H1 (cell line): ENCODE data around the gene ZNF561. TPM values are rescaled to one million over a fixed set of nuclear protein-coding genes. Genes with fewer than 3 reads are reported as not detected.
A peak's percentile ranks its signal among the peaks of the same experiment; 100 is the strongest.

Experiments used
- CTCF ChIA-PET: fragments of 300-600 bp; sonication (Branson Sonifier 250); formaldehyde crosslinking; loops from one replicate; lab custom pipeline; 2021; ENCODE audit not compliant: partially characterized antibody; lab: Charles Lee
- POLR2A ChIA-PET: fragments of 300-600 bp; sonication (Branson Sonifier 250); formaldehyde crosslinking; loops from one replicate; lab custom pipeline; 2021; ENCODE audit warnings: inconsistent platforms; ENCODE audit not compliant: partially characterized antibody; lab: Charles Lee
- DNase-seq, 2 experiments: peaks; one replicate each; pipeline versions ENCODE4 v3.0.0 to v3.0.0-alpha.2; 2010 to 2022; ENCODE audit warnings: low spot score in 2 of 2, low read depth in 1 of 2, mixed read lengths in 1 of 2
- FAIRE-seq: peaks from 2 replicates; lab custom pipeline; 2011; peaks lifted over from hg19 to GRCh38; lab: Jason Lieb, UNC
- H2AFZ ChIP-seq: 2 replicates; pipeline ENCODE4 v1.8.1; 2012; ENCODE audit warnings: low read length, inconsistent platforms
- H2AK5ac ChIP-seq: 2 replicates; pipeline ENCODE4 v1.6.1; 2013; ENCODE audit warnings: low read depth, low read length
- H2BK120ac ChIP-seq: replicated peaks from 2 replicates; pipeline ENCODE3; 2013; ENCODE audit warnings: low read depth, low read length, inconsistent platforms
- H2BK12ac ChIP-seq: 2 replicates; pipeline ENCODE4 v1.6.1; 2013; ENCODE audit warnings: low read depth, low read length
- H2BK15ac ChIP-seq: 2 replicates; pipeline ENCODE4 v1.6.1; 2013; ENCODE audit warnings: low read length
- H2BK20ac ChIP-seq: 2 replicates; pipeline ENCODE4 v1.6.1; 2013; ENCODE audit warnings: low read length
- H2BK5ac ChIP-seq: 2 replicates; pipeline ENCODE4 v1.6.1; 2013; ENCODE audit warnings: low read depth, low read length
- H3K14ac ChIP-seq: 2 replicates; pipeline ENCODE4 v1.6.1; 2013; ENCODE audit warnings: inconsistent platforms; ENCODE audit not compliant: insufficient read length
- H3K18ac ChIP-seq: 2 replicates; pipeline ENCODE4 v1.6.1; 2013; ENCODE audit warnings: low read length; ENCODE audit errors: extremely low read depth
- H3K23ac ChIP-seq: 2 replicates; pipeline ENCODE4 v1.6.1; 2013; ENCODE audit warnings: inconsistent platforms; ENCODE audit not compliant: insufficient read length
- H3K23me2 ChIP-seq: 2 replicates; pipeline ENCODE4 v1.6.1; 2013; ENCODE audit warnings: low read depth, low read length
- H3K27ac ChIP-seq: 2 replicates; pipeline ENCODE4 v1.6.1; 2011; ENCODE audit warnings: low read depth, low read length, inconsistent platforms
- H3K27me3 ChIP-seq, 4 experiments: replicated peaks in 1 of 4; 1 replicate in 1 of 4; 2 replicates in 3 of 4; pipeline versions ENCODE4 v1.6.1 to v1.8.1; 2011 to 2013; ENCODE audit warnings: low read length in 3 of 4, mild to moderate bottlenecking in 3 of 4, inconsistent platforms in 2 of 4, mixed read lengths in 2 of 4, moderate library complexity in 1 of 4; ENCODE audit not compliant: control insufficient read depth in 3 of 4, insufficient read depth in 3 of 4; ENCODE audit errors: extremely low read depth in 1 of 4
- H3K36me3 ChIP-seq, 4 experiments: 2 replicates each; pipeline versions ENCODE4 v1.6.1 to v1.8.1; 2011 to 2013; ENCODE audit warnings: mild to moderate bottlenecking in 4 of 4, low read length in 3 of 4, moderate library complexity in 2 of 4, control low read depth in 1 of 4, inconsistent platforms in 1 of 4; ENCODE audit not compliant: insufficient read depth in 4 of 4, control insufficient read depth in 2 of 4
- H3K4ac ChIP-seq: replicated peaks from 2 replicates; pipeline ENCODE3; 2013; ENCODE audit warnings: low read length, low read depth, mixed read lengths, inconsistent platforms; ENCODE audit not compliant: insufficient read length
- H3K4me1 ChIP-seq, 4 experiments: replicated peaks in 1 of 4; 1 replicate in 1 of 4; 2 replicates in 3 of 4; pipeline versions ENCODE4 v1.6.1 to v1.8.1; 2011 to 2013; ENCODE audit warnings: low read length in 3 of 4, inconsistent platforms in 2 of 4, mixed read lengths in 1 of 4; ENCODE audit not compliant: insufficient read depth in 4 of 4, control insufficient read depth in 3 of 4
- H3K4me2 ChIP-seq, 2 experiments: 2 replicates each; pipeline versions ENCODE4 v1.6.1 to v1.8.1; 2011 to 2013; ENCODE audit warnings: low read depth in 2 of 2, low read length in 2 of 2, control low read depth in 1 of 2, inconsistent platforms in 1 of 2, mild to moderate bottlenecking in 1 of 2; ENCODE audit not compliant: insufficient read depth in 1 of 2
- H3K4me3 ChIP-seq, 4 experiments: fragments of 200-600, 300-600 bp in 1 of 4; sonication (generic), shearing (Covaris generic), sonication (Bioruptor Twin) in 1 of 4; 2 replicates each; pipeline versions ENCODE4 v1.5.1 to v1.8.1; 2011 to 2016; ENCODE audit warnings: low read length in 4 of 4, low read depth in 3 of 4, control low read depth in 2 of 4, inconsistent platforms in 2 of 4, mild to moderate bottlenecking in 2 of 4, mixed read lengths in 1 of 4, moderate library complexity in 1 of 4; ENCODE audit not compliant: insufficient read depth in 2 of 4; ENCODE audit errors: extremely low read depth in 1 of 4
- H3K56ac ChIP-seq: replicated peaks from 2 replicates; pipeline ENCODE3; 2013; ENCODE audit warnings: low read depth, mild to moderate bottlenecking, mixed read lengths, low read length, inconsistent platforms; ENCODE audit not compliant: insufficient read length
- H3K79me1 ChIP-seq: 2 replicates; pipeline ENCODE4 v1.6.1; 2013; ENCODE audit warnings: low read depth, low read length, control low read depth
- H3K79me2 ChIP-seq, 2 experiments: 2 replicates each; pipeline versions ENCODE4 v1.6.1 to v1.8.1; 2012 to 2013; ENCODE audit warnings: low read length in 2 of 2, mild to moderate bottlenecking in 2 of 2, inconsistent platforms in 1 of 2; ENCODE audit not compliant: insufficient read depth in 2 of 2, control insufficient read depth in 1 of 2
- H3K9ac ChIP-seq, 4 experiments: replicated peaks in 1 of 4; 1 replicate in 1 of 4; 2 replicates in 3 of 4; pipeline versions ENCODE4 v1.6.1 to v1.8.1; 2011 to 2013; ENCODE audit warnings: low read depth in 3 of 4, low read length in 3 of 4, control low read depth in 2 of 4, mild to moderate bottlenecking in 2 of 4, moderate library complexity in 2 of 4, inconsistent platforms in 1 of 4; ENCODE audit errors: extremely low read depth in 1 of 4
- H3K9me3 ChIP-seq, 2 experiments: 2 replicates each; pipeline versions ENCODE4 v1.6.1 to v1.8.1; 2012 to 2013; ENCODE audit warnings: mild to moderate bottlenecking in 2 of 2, moderate library complexity in 2 of 2, control low read depth in 1 of 2, inconsistent platforms in 1 of 2, low read depth in 1 of 2, low read length in 1 of 2, mixed read lengths in 1 of 2; ENCODE audit not compliant: insufficient read depth in 2 of 2
- H4K20me1 ChIP-seq, 2 experiments: replicated peaks in 1 of 2; 2 replicates each; pipeline versions ENCODE3 to v1.8.1; 2011 to 2013; ENCODE audit warnings: inconsistent platforms in 2 of 2, low read length in 2 of 2, mild to moderate bottlenecking in 1 of 2; ENCODE audit not compliant: insufficient read depth in 2 of 2, control insufficient read depth in 1 of 2
- H4K5ac ChIP-seq: 2 replicates; pipeline ENCODE4 v1.6.1; 2013; ENCODE audit warnings: low read length, low read depth, mixed read lengths, inconsistent platforms; ENCODE audit not compliant: insufficient read length
- H4K8ac ChIP-seq: 2 replicates; pipeline ENCODE4 v1.8.0; 2013; ENCODE audit warnings: mild to moderate bottlenecking, moderate library complexity, low read length, inconsistent platforms; ENCODE audit not compliant: insufficient read depth; ENCODE audit errors: extremely low read depth
- H4K91ac ChIP-seq: replicated peaks from 2 replicates; pipeline ENCODE3; 2013; ENCODE audit warnings: low read length, mixed read lengths, inconsistent platforms; ENCODE audit not compliant: insufficient read length
- CTCF ChIP-seq, 3 experiments: IDR thresholded peaks; 1 replicate in 2 of 3; 2 replicates in 1 of 3; pipeline versions ENCODE4 v1.5.1 to v1.6.1; 2011; ENCODE audit warnings: low read length in 3 of 3, mild to moderate bottlenecking in 3 of 3, inconsistent platforms in 2 of 3, low read depth in 1 of 3, moderate library complexity in 1 of 3; ENCODE audit not compliant: insufficient read depth in 1 of 3; ENCODE audit errors: control extremely low read depth in 1 of 3
- JUN ChIP-seq: IDR thresholded peaks from 2 replicates; pipeline ENCODE4 v1.6.1; 2011; ENCODE audit warnings: low read depth, mild to moderate bottlenecking, improper control_type of control experiment, low read length
- WGBS, 2 experiments: shearing (Covaris generic) in 1 of 2; methylation state at CpG; one replicate each; pipeline versions ENCODE4 v1.1.6 to v1.1.7; 2013 to 2015; ENCODE audit warnings: low lambda C conversion rate in 2 of 2, mixed read lengths in 2 of 2, inconsistent platforms in 1 of 2, low coverage in 1 of 2, missing lambda C conversion rate in 1 of 2; ENCODE audit not compliant: insufficient replicate concordance in 2 of 2, insufficient coverage in 1 of 2, insufficient read length in 1 of 2; ENCODE audit errors: extremely low coverage in 1 of 2, missing lambda C conversion rate in 1 of 2; 5-methylcytosine and 5-hydroxymethylcytosine counted together
- polyA plus RNA-seq, 7 experiments: library from polyadenylated mRNA; depleted of rRNA in 3 of 7; stranded (reverse) in 5 of 7; unstranded in 2 of 7; fragments of >200 nt in 5 of 7; fragments of 200-250 nt in 2 of 7; gene quantifications; 1 replicate in 5 of 7; 2 replicates in 1 of 7; 4 replicates in 1 of 7; pipeline versions ENCODE4 v1.2.1 to v1.2.3, GENCODE V29; 2011 to 2013; ENCODE audit warnings: missing spikeins in 2 of 7, mixed read lengths in 2 of 7
- total RNA-seq: library from RNA; stranded (reverse); fragmentation: NEBNext Ultra II Directional; extraction: Animal tissue kit (Norgen Biotek cat#: 25700); gene quantifications from 2 replicates; pipeline ENCODE4 v1.2.1, GENCODE V29; 2021

The ZNF561 gene
- total and polyA plus RNA-seq, 2 of the 8 experiments (the other 6 are each of a cell fraction or from before 2014, with no cell fraction given): 28.6 to 64.7 TPM

- Histone ChIP-seq H3K14ac (no peak overlapping the region), H3K9ac (no peak overlapping the region), H3K27me3 (no peaks in the 10 kb centered on the region), H3K4me3 (peak overlapping the region in 1 of 4 experiments; percentile 36; a peak in 1 of 8 replicates), H3K36me3 (peaks cover 43 to 100% (median 80%) of the 10 kb centered on the region in 4 experiments), H4K20me1 (peaks cover 0 to 5% of the 10 kb centered on the region in 2 experiments), H3K79me1 (no peaks in the 10 kb centered on the region), H3K27ac (no peak overlapping the region), H2AK5ac (no peak overlapping the region), H3K4ac (no peak overlapping the region), H2BK12ac (no peak overlapping the region), H4K91ac (no peak overlapping the region), H4K8ac (no peak overlapping the region), H3K79me2 (peaks cover 46 to 97% of the 10 kb centered on the region in 2 experiments), H3K4me2 (no peak overlapping the region), H3K56ac (no peak overlapping the region), H3K23me2 (no peaks in the 10 kb centered on the region), H3K4me1 (no peaks in the 10 kb centered on the region), H2BK15ac (no peak overlapping the region), H2AFZ (no peak overlapping the region), H3K9me3 (peaks cover 74 to 89% of the 10 kb centered on the region in 2 experiments), H4K5ac (no peak overlapping the region), H2BK5ac (no peak overlapping the region), H2BK120ac (no peak overlapping the region), H2BK20ac (no peak overlapping the region), H3K23ac (no peak overlapping the region), H3K18ac (no peak overlapping the region)
- WGBS, 2 experiments: 95% methylated on average over 1 of the region's 1 CpG; no CpG with 5 or more reads in 1 of the 2 experiments
- CTCF ChIA-PET: interaction anchor here (1.0 kb wide), 1 partner anchor 18 kb away, joined by 3 read pairs; no protein-coding TSS in a partner anchor
- TF ChIP-seq JUN (no peak), CTCF (IDR thresholded peaks at IDR 0.05; ENCODE audit: control extremely low read depth in 1 of 3, insufficient read depth in 1 of 3, low read depth in 1 of 3, low read length in 3 of 3) (peak in 1 of 3 experiments; percentile 41; a peak in 1 of 4 replicates)
- POLR2A ChIA-PET: interaction anchor here (5.1 kb wide), 1 partner anchor 16 kb away, joined by 25 read pairs; no protein-coding TSS in a partner anchor
- FAIRE-seq (no peak), DNase-seq (no peak)
Observed at GRCh38 chr19:9566729-9567128, 54.3 kb downstream of the ZNF561 start.
